Stomach (tissue), 9 donors: ENCODE measurements around the gene AFAP1. TPM values are rescaled to one million over a fixed set of nuclear protein-coding genes. Genes with fewer than 3 reads are reported as not detected.

Source experiments
- DNase-seq, 2 donors: peaks; one replicate each; pipeline versions ENCODE4 v3.0.0 to v3.0.0-alpha.2; 2013 to 2019
- H3K27ac ChIP-seq, 5 donors: fragments of 200-600 bp in 4 of 5; sonication (generic) in 4 of 5; one replicate each; pipeline ENCODE4 v1.5.1; 2013 to 2019; ENCODE audit warnings: mild to moderate bottlenecking in 1 of 5, moderate library complexity in 1 of 5
- H3K27me3 ChIP-seq, 3 donors: fragments of 200-600 bp; sonication (generic); one replicate each; pipeline ENCODE4 v1.5.1; 2017 to 2019; ENCODE audit warnings: mixed run types in 1 of 3
- H3K36me3 ChIP-seq, 4 donors: fragments of 200-600 bp; sonication (generic); 1 replicate in 3 of 4; 2 replicates in 1 of 4; pipeline ENCODE4 v1.5.1; 2016 to 2019
- H3K4me1 ChIP-seq, 4 donors: fragments of 200-600 bp; sonication (generic); one replicate each; pipeline ENCODE4 v1.5.1; 2016 to 2019
- H3K4me3 ChIP-seq, 4 donors: fragments of 200-600 bp; sonication (generic) in 3 of 4; one replicate each; pipeline ENCODE4 v1.5.1; 2016 to 2019; ENCODE audit warnings: mild to moderate bottlenecking in 1 of 4
- H3K9me3 ChIP-seq, 4 donors: fragments of 200-600 bp; sonication (generic); one replicate each; pipeline ENCODE4 v1.5.1; 2016 to 2019
- CTCF ChIP-seq, 7 experiments: fragments of 450-650 bp in 4 of 7; fragments of 200-600 bp in 3 of 7; sonication (generic) in 3 of 7; IDR thresholded peaks; one replicate each; pipeline ENCODE4 v1.5.1; 2016 to 2019; ENCODE audit warnings: antibody characterized with exemption in 7 of 7, control low read depth in 2 of 7, mild to moderate bottlenecking in 1 of 7
- EP300 ChIP-seq: sonication (generic); formaldehyde crosslinking; IDR thresholded peaks from one replicate; pipeline ENCODE4 v1.6.1; 2017; ENCODE audit warnings: antibody characterized with exemption
- POLR2A ChIP-seq, 4 donors: fragments of 450-650 bp; IDR thresholded peaks; one replicate each; pipeline ENCODE4 v1.6.1; 2016; ENCODE audit warnings: antibody characterized with exemption in 4 of 4, control low read depth in 2 of 4, mild to moderate bottlenecking in 1 of 4, moderate library complexity in 1 of 4
- POLR2AphosphoS5 ChIP-seq, 3 donors: sonication (generic); formaldehyde crosslinking; IDR thresholded peaks; one replicate each; pipeline ENCODE4 v1.6.1; 2016; ENCODE audit warnings: antibody characterized with exemption in 3 of 3
- WGBS, 5 donors: extraction: QIAGEN DNeasy Blood & Tissue Kit in 3 of 5; methylation state at CpG; one replicate each; pipeline versions ENCODE4 v1.1.5 to v1.1.7; 2013 to 2018; 5-methylcytosine and 5-hydroxymethylcytosine counted together
- intact Hi-C: fragments of 100-400 bp; cut with DNase I; formaldehyde crosslinking; loops from one replicate; pipeline ENCODE4 v1.15.1; 2023; ENCODE audit warnings: low total_unique reads
- polyA plus RNA-seq, 3 donors: library from polyadenylated mRNA; stranded (reverse); fragments of 200-250 nt; gene quantifications; one replicate each; pipeline ENCODE4 v1.2.3, GENCODE V29; 2013
- total RNA-seq, 5 donors: library from RNA; depleted of rRNA; stranded (reverse); fragments of >200 nt; gene quantifications; one replicate each; pipeline versions ENCODE4 v1.1.0 to v1.2.3, GENCODE V29; 2014 to 2016
- donor health status: healthy with polysubstance abuse.
- donor health status: Bipolar disorder and iron deficiency.
- donor health status: healthy.

Gene AFAP1
- total and polyA plus RNA-seq, 8 donors = 4.1 to 88.9 (median 12.8) TPM

GRCh38 chr4:7747062-7747385, 192.6 kb downstream of the AFAP1 start:
- Histone ChIP-seq H3K27ac (no peak overlapping the region), H3K4me3 (no peak overlapping the region), H3K9me3 (no peaks in the 10 kb centered on the region), H3K4me1 (peaks cover 0 to 11% (median 0%) of the 10 kb centered on the region in 4 donors), H3K36me3 (no peaks in the 10 kb centered on the region), H3K27me3 (no peaks in the 10 kb centered on the region)
- intact Hi-C loops = no loop called here
- DNase-seq = no peak
- WGBS, 5 donors = 92 to 94% (median 92%) methylated on average over 7 of the region's 7 CpGs
- TF ChIP-seq EP300 = no peak
- no peak for TF ChIP-seq CTCF (IDR thresholded peaks at IDR 0.05)
- no peak for TF ChIP-seq POLR2AphosphoS5 (IDR thresholded peaks at IDR 0.05)
- TF ChIP-seq POLR2A (IDR thresholded peaks at IDR 0.05) = no peak

GRCh38 chr4:7746351-7747061, 193.2 kb downstream of the AFAP1 start:
- Histone ChIP-seq H3K9me3 (no peaks in the 10 kb centered on the region), H3K36me3 (no peaks in the 10 kb centered on the region), H3K4me1 (peaks cover 0 to 11% (median 0%) of the 10 kb centered on the region in 4 donors), H3K27me3 (no peaks in the 10 kb centered on the region), H3K4me3 (no peak overlapping the region), H3K27ac (no peak overlapping the region)
- intact Hi-C loops = no loop called here
- WGBS, 5 donors = 90 to 95% (median 95%) methylated on average over 19 to 20 of the region's 20 CpGs
- TF ChIP-seq CTCF (IDR thresholded peaks at IDR 0.05) (no peak), POLR2AphosphoS5 (IDR thresholded peaks at IDR 0.05) (no peak), EP300 (no peak), POLR2A (IDR thresholded peaks at IDR 0.05) (no peak)
- no peak for DNase-seq

- Histone ChIP-seq H3K27ac (no peak overlapping the region), H3K27me3 (no peaks in the 10 kb centered on the region), H3K4me1 (peaks cover 0 to 11% (median 0%) of the 10 kb centered on the region in 4 donors), H3K36me3 (no peaks in the 10 kb centered on the region), H3K4me3 (no peak overlapping the region), H3K9me3 (no peaks in the 10 kb centered on the region)
- TF ChIP-seq EP300 (no peak), POLR2A (IDR thresholded peaks at IDR 0.05) (no peak), POLR2AphosphoS5 (IDR thresholded peaks at IDR 0.05) (no peak), CTCF (IDR thresholded peaks at IDR 0.05) (no peak)
- no peak for DNase-seq
- intact Hi-C loops = no loop called here
- 78 to 87% (median 82%) methylated on average over 11 to 15 of the region's 15 CpGs for WGBS, 5 donors
Measured at GRCh38 chr4:7745301-7745885, 194.3 kb downstream of the AFAP1 start.

GRCh38 chr4:7744142-7744804, 195.4 kb downstream of the AFAP1 start:
- no peaks in the 10 kb centered on the region for H3K36me3 ChIP-seq
- peaks cover 0 to under 1% (median 0%) of the 10 kb centered on the region in 4 donors for H3K4me1 ChIP-seq
- H3K4me3 ChIP-seq = no peak overlapping the region
- no peaks in the 10 kb centered on the region for H3K27me3 ChIP-seq
- H3K27ac ChIP-seq = no peak overlapping the region
- TF ChIP-seq POLR2A (IDR thresholded peaks at IDR 0.05) (no peak), EP300 (no peak), POLR2AphosphoS5 (IDR thresholded peaks at IDR 0.05) (no peak), CTCF (IDR thresholded peaks at IDR 0.05) (no peak)
- DNase-seq = peak in 1 of 2 donors; percentile 26
- no peaks in the 10 kb centered on the region for H3K9me3 ChIP-seq
- intact Hi-C loops = no loop called here
- WGBS, 5 donors = 80 to 89% (median 82%) methylated on average over 12 to 16 of the region's 16 CpGs
